Hepatocyte (in vitro differentiated cells): ENCODE results near the gene BLNK. TPM values are rescaled to one million over a fixed set of nuclear protein-coding genes. Genes with fewer than 3 reads are reported as not detected.
A peak's percentile ranks its signal among the peaks of the same experiment; 100 is the strongest.
"Not testable (repeated sequence)": the region's sequence is repeated elsewhere in the genome, so short reads cannot be mapped to it uniquely, and the experiment has no call there.

ENCODE experiments used
- DNase-seq: peaks from one replicate; pipeline ENCODE4 v3.0.0-alpha.2; 2016; ENCODE audit warnings: low spot score
- H2AFZ ChIP-seq: fragments of 200-600 bp; sonication (generic); 2 replicates; pipeline ENCODE4 v1.6.0; 2016; ENCODE audit warnings: antibody characterized with exemption, mild to moderate bottlenecking
- H3K27ac ChIP-seq: fragments of 200-600 bp; sonication (generic); 2 replicates; pipeline ENCODE4 v1.5.1; 2016; ENCODE audit warnings: mild to moderate bottlenecking
- H3K27me3 ChIP-seq: fragments of 200-600 bp; sonication (generic); 2 replicates; pipeline ENCODE4 v1.6.1; 2016
- H3K36me3 ChIP-seq: fragments of 200-600 bp; sonication (generic); replicated peaks from 2 replicates; pipeline ENCODE4 v1.5.1; 2016; ENCODE audit warnings: low read depth; ENCODE audit not compliant: insufficient read depth
- H3K4me1 ChIP-seq: fragments of 200-600 bp; sonication (generic); 2 replicates; pipeline ENCODE4 v1.5.1; 2016; ENCODE audit warnings: mild to moderate bottlenecking, moderate library complexity; ENCODE audit not compliant: insufficient read depth
- H3K4me2 ChIP-seq: fragments of 200-600 bp; sonication (generic); 2 replicates; pipeline ENCODE4 v1.6.0; 2016
- H3K4me3 ChIP-seq: fragments of 200-600 bp; sonication (generic); 2 replicates; pipeline ENCODE4 v1.5.1; 2016; ENCODE audit warnings: mild to moderate bottlenecking
- H3K79me2 ChIP-seq: fragments of 200-600 bp; sonication (generic); 2 replicates; pipeline ENCODE4 v1.6.0; 2017; ENCODE audit warnings: mild to moderate bottlenecking
- H3K9me2 ChIP-seq: fragments of 200-600 bp; sonication (generic); replicated peaks from 2 replicates; pipeline ENCODE4 v1.6.0; 2017; ENCODE audit warnings: mild to moderate bottlenecking; ENCODE audit not compliant: insufficient read depth
- H3K9me3 ChIP-seq: fragments of 200-600 bp; sonication (generic); 2 replicates; pipeline ENCODE4 v1.5.1; 2016; ENCODE audit warnings: low read depth, mild to moderate bottlenecking
- H4K20me1 ChIP-seq: fragments of 200-600 bp; sonication (generic); 2 replicates; pipeline ENCODE4 v1.6.0; 2016; ENCODE audit warnings: mild to moderate bottlenecking; ENCODE audit not compliant: insufficient read depth, poor library complexity, severe bottlenecking
- CTCF ChIP-seq: fragments of 200-600 bp; sonication (generic); IDR thresholded peaks from 2 replicates; pipeline ENCODE4 v1.5.1; 2016; ENCODE audit warnings: antibody characterized with exemption, mild to moderate bottlenecking; ENCODE audit not compliant: poor library complexity
- EZH2 ChIP-seq: fragments of 200-600 bp; sonication (generic); IDR thresholded peaks from 2 replicates; pipeline ENCODE4 v1.6.1; 2016; ENCODE audit warnings: antibody characterized with exemption, mild to moderate bottlenecking, borderline replicate concordance
- EZH2phosphoT487 ChIP-seq: fragments of 200-600 bp; sonication (generic); IDR thresholded peaks from one replicate; pipeline ENCODE4 v1.6.1; 2018; ENCODE audit warnings: antibody characterized with exemption, mild to moderate bottlenecking, low read depth, moderate library complexity; ENCODE audit not compliant: unreplicated experiment, severe bottlenecking
- WGBS: methylation state at CpG from one replicate; pipeline ENCODE4 v1.1.6; 2016; ENCODE audit warnings: low lambda C conversion rate; ENCODE audit errors: missing lambda C conversion rate; 5-methylcytosine and 5-hydroxymethylcytosine counted together
- polyA plus RNA-seq: library from polyadenylated mRNA; unstranded; fragments of >200 nt; fragmentation: Nextera tagmentation; extraction: Ambion mirVana; gene quantifications from 2 replicates; pipeline ENCODE4 v1.2.1, GENCODE V29; 2016
- total RNA-seq: library from RNA; depleted of rRNA; stranded (reverse); fragments of >200 nt; gene quantifications from 2 replicates; pipeline ENCODE4 v1.2.3, GENCODE V29; 2014

Gene BLNK
- total and polyA plus RNA-seq, 2 experiments from 2014 or later = 6.3 to 6.9 TPM

GRCh38 chr10:96208946-96209345 lies 62.4 kb downstream of the BLNK start:
- peak; percentile 23 for DNase-seq
- H3K4me2 ChIP-seq = peak overlapping the region; percentile 5
- H2AFZ ChIP-seq = no peak overlapping the region
- H3K4me3 ChIP-seq = no peak overlapping the region
- no peaks in the 10 kb centered on the region for H3K4me1 ChIP-seq
- H3K9me2 ChIP-seq = no peaks in the 10 kb centered on the region
- no peaks in the 10 kb centered on the region for H3K36me3 ChIP-seq
- TF ChIP-seq CTCF (no peak), EZH2 (no peak), EZH2phosphoT487 (no peak)
- H3K27ac ChIP-seq = no peak overlapping the region
- H4K20me1 ChIP-seq = no peaks in the 10 kb centered on the region
- no peaks in the 10 kb centered on the region for H3K79me2 ChIP-seq
- whole genome bisulfite sequencing = 57% methylated on average over 5 of the region's 5 CpGs
- H3K27me3 ChIP-seq = no peaks in the 10 kb centered on the region
- no peaks in the 10 kb centered on the region for H3K9me3 ChIP-seq

- no peak overlapping the region for H3K4me3 ChIP-seq
- no peaks in the 10 kb centered on the region for H3K79me2 ChIP-seq
- H3K9me3 ChIP-seq = no peaks in the 10 kb centered on the region
- H3K9me2 ChIP-seq = no peaks in the 10 kb centered on the region
- H3K27ac ChIP-seq = no peak overlapping the region
- H3K4me1 ChIP-seq = no peaks in the 10 kb centered on the region
- H3K4me2 ChIP-seq = no peak overlapping the region
- H3K27me3 ChIP-seq = no peaks in the 10 kb centered on the region
- no peak for DNase-seq
- H2AFZ ChIP-seq = no peak overlapping the region
- WGBS = 95% methylated on average over 2 of the region's 2 CpGs
- H4K20me1 ChIP-seq = no peaks in the 10 kb centered on the region
- no peaks in the 10 kb centered on the region for H3K36me3 ChIP-seq
- TF ChIP-seq CTCF = no peak
- no peak for TF ChIP-seq EZH2
- no peak for TF ChIP-seq EZH2phosphoT487
Observed at GRCh38 chr10:96208271-96208670, 63.1 kb downstream of the BLNK start.

- H3K27ac ChIP-seq = no peak overlapping the region
- H3K9me2 ChIP-seq = no peaks in the 10 kb centered on the region
- no peaks in the 10 kb centered on the region for H3K36me3 ChIP-seq
- H3K9me3 ChIP-seq = no peaks in the 10 kb centered on the region
- H2AFZ ChIP-seq = no peak overlapping the region
- H3K4me1 ChIP-seq = no peaks in the 10 kb centered on the region
- no peaks in the 10 kb centered on the region for H3K79me2 ChIP-seq
- no peak for DNase-seq
- H3K27me3 ChIP-seq = no peaks in the 10 kb centered on the region
- 94% methylated on average over 1 of the region's 1 CpG for WGBS
- no peak overlapping the region for H3K4me2 ChIP-seq
- no peak for TF ChIP-seq CTCF
- TF ChIP-seq EZH2 = no peak
- TF ChIP-seq EZH2phosphoT487 = no peak
- H3K4me3 ChIP-seq = no peak overlapping the region
- no peaks in the 10 kb centered on the region for H4K20me1 ChIP-seq
Observed at GRCh38 chr10:96205580-96205979, 65.8 kb downstream of the BLNK start.

GRCh38 chr10:96201525-96201924 lies 69.8 kb downstream of the BLNK start:
- no peak overlapping the region for H3K4me3 ChIP-seq
- H3K9me2 ChIP-seq = no peaks in the 10 kb centered on the region
- no peaks in the 10 kb centered on the region for H4K20me1 ChIP-seq
- no peaks in the 10 kb centered on the region for H3K79me2 ChIP-seq
- no peak for TF ChIP-seq EZH2
- TF ChIP-seq EZH2phosphoT487 = no peak
- no peak for TF ChIP-seq CTCF
- H3K27me3 ChIP-seq = no peaks in the 10 kb centered on the region
- no peaks in the 10 kb centered on the region for H3K36me3 ChIP-seq
- no peaks in the 10 kb centered on the region for H3K9me3 ChIP-seq
- no peak overlapping the region for H3K4me2 ChIP-seq
- 61% methylated on average over 1 of the region's 1 CpG for WGBS
- no peak overlapping the region for H3K27ac ChIP-seq
- no peaks in the 10 kb centered on the region for H3K4me1 ChIP-seq
- DNase-seq = no peak
- H2AFZ ChIP-seq = no peak overlapping the region

GRCh38 chr10:96189505-96189904 lies 81.9 kb downstream of the BLNK start:
- not testable (repeated sequence) for H3K36me3 ChIP-seq, H3K9me2 ChIP-seq, H3K4me3 ChIP-seq, H3K4me2 ChIP-seq, H3K27ac ChIP-seq, H3K27me3 ChIP-seq, H3K4me1 ChIP-seq, DNase-seq, H3K9me3 ChIP-seq, H3K79me2 ChIP-seq, H2AFZ ChIP-seq, H4K20me1 ChIP-seq
- WGBS = 71% methylated on average over 1 of the region's 1 CpG
